Mammary epithelial cell (primary cell): Measurements from ENCODE around the gene TMEM106C.

Experiments used
- CTCF ChIP-seq, 2 donors: IDR thresholded peaks in 1 of 2; conservative IDR thresholded peaks in 1 of 2; 2 replicates each; pipeline ENCODE4 v1.5.1; 2011 to 2012; ENCODE audit warnings: inconsistent platforms in 2 of 2, low read length in 2 of 2, mild to moderate bottlenecking in 2 of 2, control low read depth in 1 of 2, low read depth in 1 of 2; ENCODE audit not compliant: insufficient read depth in 1 of 2; ENCODE audit errors: extremely low read depth in 1 of 2
- EZH2 ChIP-seq: IDR thresholded peaks from 2 replicates; pipeline ENCODE4 v1.6.1; 2012; ENCODE audit warnings: low read length, inconsistent platforms, borderline replicate concordance

GRCh38 chr12:47921907-47922306 is 41.5 kb upstream of the TMEM106C start:
- no peak for TF ChIP-seq CTCF (conservative IDR thresholded peaks at IDR 0.05 in 1 of 2, IDR thresholded peaks at IDR 0.05 in 1 of 2; ENCODE audit: extremely low read depth in 1 of 2, insufficient read depth in 1 of 2, low read depth in 1 of 2, low read length in 2 of 2)
- TF ChIP-seq EZH2: no peak
